ENCODE measurements around the gene CMTM5. TPM values are rescaled to one million over a fixed set of nuclear protein-coding genes. Genes with fewer than 3 reads are reported as not detected.
"Not testable (repeated sequence)": the region's sequence is repeated elsewhere in the genome, so short reads cannot be mapped to it uniquely, and the experiment has no call there.

Gene CMTM5
- total and polyA plus RNA-seq, 7 experiments from 2014 or later, result not detected

DNA sequence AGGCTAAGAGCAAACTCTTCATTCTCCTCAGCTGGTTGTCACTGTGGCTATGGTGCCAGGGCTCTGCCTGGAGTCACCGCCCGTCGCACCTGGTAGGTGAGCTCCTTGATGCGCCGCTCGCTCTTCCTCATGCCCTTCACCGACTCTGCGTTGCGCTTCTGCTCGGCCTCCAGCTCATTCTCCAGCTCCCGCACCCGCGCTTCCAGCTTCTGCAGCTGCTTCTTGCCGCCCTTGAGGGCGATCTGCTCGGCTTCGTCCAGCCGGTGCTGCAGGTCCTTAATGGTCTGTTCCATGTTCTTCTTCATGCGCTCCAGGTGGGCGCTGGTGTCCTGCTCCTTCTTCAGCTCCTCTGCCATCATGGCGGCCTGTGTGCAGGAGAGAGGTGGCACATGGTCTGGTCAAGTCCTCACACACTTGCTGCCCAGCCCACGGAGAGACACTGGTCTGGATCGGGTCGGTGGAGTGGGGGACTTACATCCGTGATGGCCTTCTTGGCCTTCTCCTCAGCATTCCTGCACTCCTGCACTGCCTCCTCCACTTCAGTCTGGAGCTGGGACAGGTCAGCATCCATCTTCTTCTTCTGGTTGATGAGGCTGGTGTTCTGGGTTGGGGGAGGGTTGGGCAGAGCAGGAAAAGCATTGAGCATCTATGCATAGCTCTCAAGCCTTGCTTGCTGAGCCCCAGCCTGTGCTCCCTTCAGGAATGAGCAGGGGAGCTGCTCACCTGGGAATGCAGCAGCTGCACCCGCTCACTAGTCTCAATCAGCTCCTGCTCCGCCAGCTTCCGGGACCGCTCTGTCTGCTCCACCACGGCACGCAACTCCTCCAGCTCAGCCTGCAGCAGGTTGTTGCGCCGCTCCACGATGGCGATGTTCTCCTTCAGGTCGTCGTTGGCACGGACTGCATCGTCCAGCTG, 38.3 kb downstream of the CMTM5 start:
- Histone ChIP-seq H3K36me3 (ENCODE audit: control insufficient read depth in 2 of 3, insufficient read depth in 3 of 3, low read length in 3 of 3) (no peaks in the 10 kb centered on the region), H3K4me3 (ENCODE audit: low read length) (no peak overlapping the region), H3K9me3 (ENCODE audit: control insufficient read depth in 2 of 3, low read length in 3 of 3) (no peaks in the 10 kb centered on the region), H3K27me3 (ENCODE audit: control insufficient read depth in 2 of 2, insufficient read depth in 2 of 2, low read length in 2 of 2) (no peaks in the 10 kb centered on the region), H3K4me1 (ENCODE audit: control insufficient read depth in 2 of 2, insufficient read depth in 2 of 2, low read length in 2 of 2) (no peaks in the 10 kb centered on the region), H3K27ac (ENCODE audit: low read depth, low read length) (no peak overlapping the region)
- H3K27ac Mint-ChIP-seq, result no peak overlapping the region
- intact Hi-C loops (cut with micrococcal nuclease), result no loop called here
- DNase-seq (no peak), ATAC-seq (no peak)
- ChIA-PET CTCF (no interaction called here), POLR2A (no interaction called here)
- H3K27me3 Mint-ChIP-seq, result peaks cover 0 to 19% (median 0%) of the 10 kb centered on the region in 5 donors
- H3K4me3 Mint-ChIP-seq, result no peak overlapping the region
- peaks cover 0 to 1% (median 0%) of the 10 kb centered on the region in 7 donors for H3K4me1 Mint-ChIP-seq
- H3K9me3 Mint-ChIP-seq, result no peaks in the 10 kb centered on the region
- H3K36me3 Mint-ChIP-seq, result no peaks in the 10 kb centered on the region

DNA sequence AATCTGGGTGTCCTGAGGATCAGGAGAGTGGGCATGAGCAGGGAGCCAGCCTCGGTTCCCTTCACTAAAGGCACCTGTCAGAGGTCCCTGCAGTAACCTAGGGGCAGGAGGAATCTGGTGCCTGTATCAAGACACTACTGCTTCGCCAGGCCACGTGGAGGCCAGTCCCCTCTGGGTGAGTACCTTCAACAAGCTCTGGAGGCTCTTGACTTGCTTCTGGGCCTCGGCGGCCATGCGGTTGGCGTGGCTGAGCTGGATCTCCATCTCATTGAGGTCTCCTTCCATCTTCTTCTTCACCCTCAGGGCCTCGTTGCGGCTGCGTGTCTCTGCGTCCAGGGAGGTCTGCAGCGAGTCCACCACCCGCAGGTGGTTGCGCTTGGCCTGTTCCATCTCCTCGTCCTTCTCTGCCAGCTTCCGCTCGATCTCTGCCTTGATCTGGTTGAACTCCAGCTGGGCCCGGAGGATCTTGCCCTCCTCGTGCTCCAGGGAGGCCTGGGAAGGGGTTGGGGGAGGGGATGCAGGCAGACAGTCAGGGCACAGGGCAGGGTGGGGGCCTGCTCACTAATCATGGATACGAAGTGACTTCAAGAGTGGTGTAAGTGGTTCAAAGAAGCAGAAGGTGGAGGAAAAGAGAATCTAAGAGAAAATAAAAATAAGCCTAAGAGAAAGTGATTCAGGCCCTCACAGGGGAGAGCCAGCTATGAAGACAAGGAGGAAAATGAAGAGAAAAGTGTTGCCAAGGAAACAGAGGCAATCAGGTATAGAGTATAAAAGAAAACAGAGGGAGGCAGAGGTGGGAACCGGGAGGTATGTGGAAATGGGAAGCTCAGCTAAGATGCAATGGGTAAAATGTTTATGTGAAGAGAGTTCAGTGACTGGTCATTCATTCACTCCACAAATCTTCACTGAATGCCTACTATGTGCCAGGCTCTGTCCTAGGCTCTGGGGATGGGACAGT, 39.3 kb downstream of the CMTM5 start:
- Mint-ChIP-seq H3K27ac (peak overlapping the region in 1 of 9 donors; percentile 13), H3K36me3 (no peaks in the 10 kb centered on the region), H3K27me3 (peaks cover 0 to 12% (median 0%) of the 10 kb centered on the region in 5 donors), H3K4me1 (peaks cover 0 to 8% (median 0%) of the 10 kb centered on the region in 7 donors), H3K9me3 (no peaks in the 10 kb centered on the region), H3K4me3 (no peak overlapping the region)
- Histone ChIP-seq H3K4me1 (ENCODE audit: control insufficient read depth in 2 of 2, insufficient read depth in 2 of 2, low read length in 2 of 2) (no peaks in the 10 kb centered on the region), H3K9me3 (ENCODE audit: control insufficient read depth in 2 of 3, low read length in 3 of 3) (no peaks in the 10 kb centered on the region), H3K27ac (ENCODE audit: low read depth, low read length) (no peak overlapping the region), H3K36me3 (ENCODE audit: control insufficient read depth in 2 of 3, insufficient read depth in 3 of 3, low read length in 3 of 3) (no peaks in the 10 kb centered on the region), H3K27me3 (ENCODE audit: control insufficient read depth in 2 of 2, insufficient read depth in 2 of 2, low read length in 2 of 2) (no peaks in the 10 kb centered on the region), H3K4me3 (ENCODE audit: low read length) (no peak overlapping the region)
- ChIA-PET POLR2A (no interaction called here), CTCF (no interaction called here)
- DNase-seq, result no peak
- ATAC-seq, result no peak
- intact Hi-C loops (cut with micrococcal nuclease), result no loop called here

DNA sequence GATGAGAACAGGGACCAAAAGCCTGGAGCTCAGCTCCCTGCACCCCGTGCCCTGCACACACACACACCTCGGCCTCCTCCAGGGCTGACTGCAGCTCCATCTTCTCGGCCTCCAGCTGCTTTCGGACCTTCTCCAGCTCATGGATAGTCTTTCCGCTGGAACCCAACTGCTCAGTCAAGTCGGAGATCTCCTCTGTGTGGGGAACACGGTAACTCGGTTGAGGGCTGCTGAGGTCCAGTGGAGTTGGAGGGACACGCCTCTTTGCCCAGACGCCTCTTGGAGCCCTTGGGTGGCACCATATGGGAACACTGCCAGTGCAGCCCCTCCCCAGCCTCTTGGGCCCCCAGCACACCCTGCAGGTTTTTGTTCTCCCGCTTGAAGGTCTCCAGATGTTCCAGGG, 40.0 kb downstream of the CMTM5 start:
- POLR2A ChIA-PET, result no interaction called here
- H3K36me3 ChIP-seq (ENCODE audit: control insufficient read depth in 2 of 3, insufficient read depth in 3 of 3, low read length in 3 of 3), result no peaks in the 10 kb centered on the region
- no peaks in the 10 kb centered on the region for H3K27me3 ChIP-seq (ENCODE audit: control insufficient read depth in 2 of 2, insufficient read depth in 2 of 2, low read length in 2 of 2)
- Mint-ChIP-seq H3K27ac (no peak overlapping the region), H3K36me3 (no peaks in the 10 kb centered on the region), H3K27me3 (peaks cover 0 to 9% (median 0%) of the 10 kb centered on the region in 5 donors), H3K4me1 (peaks cover 0 to 15% (median 0%) of the 10 kb centered on the region in 7 donors), H3K9me3 (no peaks in the 10 kb centered on the region), H3K4me3 (no peak overlapping the region)
- no peaks in the 10 kb centered on the region for H3K4me1 ChIP-seq (ENCODE audit: control insufficient read depth in 2 of 2, insufficient read depth in 2 of 2, low read length in 2 of 2)
- DNase-seq, result no peak
- H3K4me3 ChIP-seq (ENCODE audit: low read length), result no peak overlapping the region
- no peak overlapping the region for H3K27ac ChIP-seq (ENCODE audit: low read depth, low read length)
- no peak for ATAC-seq
- CTCF ChIA-PET, result no interaction called here
- intact Hi-C loops (cut with micrococcal nuclease), result no loop called here
- no peaks in the 10 kb centered on the region for H3K9me3 ChIP-seq (ENCODE audit: control insufficient read depth in 2 of 3, low read length in 3 of 3)

DNA sequence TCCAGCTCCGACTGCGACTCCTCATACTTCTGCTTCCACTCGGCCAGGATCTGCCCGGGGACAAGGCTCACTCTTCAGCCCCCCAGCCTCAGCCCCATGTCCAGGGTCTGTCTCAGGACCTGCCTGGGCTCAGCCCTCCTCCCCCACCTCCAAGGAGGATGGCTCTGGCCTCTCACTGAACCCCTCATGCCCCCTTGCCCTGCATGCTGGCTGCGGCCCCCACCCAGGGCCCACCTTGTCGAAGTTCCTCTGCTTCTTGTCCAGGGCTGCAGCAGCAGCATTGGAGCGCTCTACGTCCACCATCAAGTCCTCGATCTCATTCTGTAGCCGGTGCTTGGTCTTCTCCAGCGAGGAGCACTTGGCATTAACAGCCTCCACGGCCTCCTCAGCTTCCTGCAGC, 40.4 kb downstream of the CMTM5 start:
- H3K4me3 ChIP-seq (ENCODE audit: low read length); intact Hi-C loops (cut with micrococcal nuclease); H3K9me3 ChIP-seq (ENCODE audit: control insufficient read depth in 2 of 3, low read length in 3 of 3); H3K27me3 ChIP-seq (ENCODE audit: control insufficient read depth in 2 of 2, insufficient read depth in 2 of 2, low read length in 2 of 2); H3K36me3 ChIP-seq (ENCODE audit: control insufficient read depth in 2 of 3, insufficient read depth in 3 of 3, low read length in 3 of 3); H3K9me3 Mint-ChIP-seq; CTCF ChIA-PET; H3K27ac ChIP-seq (ENCODE audit: low read depth, low read length); ATAC-seq; H3K4me3 Mint-ChIP-seq; DNase-seq; H3K27ac Mint-ChIP-seq; H3K4me1 ChIP-seq (ENCODE audit: control insufficient read depth in 2 of 2, insufficient read depth in 2 of 2, low read length in 2 of 2); H3K27me3 Mint-ChIP-seq; H3K36me3 Mint-ChIP-seq: not testable (repeated sequence)
- POLR2A ChIA-PET, result interaction anchor here (0.6 kb wide), 1 partner anchor 25 kb away, joined by 5 read pairs; no protein-coding TSS in a partner anchor
- peaks cover 0 to 19% (median 0%) of the 10 kb centered on the region in 7 donors for H3K4me1 Mint-ChIP-seq

DNA sequence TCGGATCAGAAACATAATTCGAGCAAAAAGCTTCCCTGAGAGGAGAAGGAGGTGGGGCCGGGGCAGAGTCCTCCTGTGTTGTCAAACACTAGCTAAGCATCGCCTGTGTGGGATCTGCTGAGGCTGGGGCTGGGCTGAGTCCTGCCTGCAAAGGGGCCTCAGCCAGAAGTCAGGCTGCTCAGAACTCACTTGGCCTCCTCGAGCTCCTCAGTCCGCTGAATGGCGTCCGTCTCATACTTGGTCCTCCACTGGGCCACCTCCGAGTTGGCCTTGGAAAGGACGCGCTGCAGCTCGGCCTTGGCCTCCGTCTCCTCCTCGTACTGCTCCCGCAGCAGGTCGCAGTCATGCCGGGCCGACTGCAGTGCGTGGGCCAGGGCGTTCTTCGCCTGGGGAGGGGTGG, 41.2 kb downstream of the CMTM5 start:
- no peak for DNase-seq
- no peak overlapping the region for H3K4me3 ChIP-seq (ENCODE audit: low read length)
- POLR2A ChIA-PET, result no interaction called here
- peaks cover 0 to 19% (median 0%) of the 10 kb centered on the region in 7 donors for H3K4me1 Mint-ChIP-seq
- H3K36me3 ChIP-seq (ENCODE audit: control insufficient read depth in 2 of 3, insufficient read depth in 3 of 3, low read length in 3 of 3), result no peaks in the 10 kb centered on the region
- no peaks in the 10 kb centered on the region for H3K9me3 ChIP-seq (ENCODE audit: control insufficient read depth in 2 of 3, low read length in 3 of 3)
- H3K9me3 Mint-ChIP-seq, result no peaks in the 10 kb centered on the region
- intact Hi-C loops (cut with micrococcal nuclease), result no loop called here
- CTCF ChIA-PET, result no interaction called here
- H3K27ac ChIP-seq (ENCODE audit: low read depth, low read length), result no peak overlapping the region
- peaks cover 0 to 9% (median 0%) of the 10 kb centered on the region in 5 donors for H3K27me3 Mint-ChIP-seq
- H3K36me3 Mint-ChIP-seq, result no peaks in the 10 kb centered on the region
- H3K27me3 ChIP-seq (ENCODE audit: control insufficient read depth in 2 of 2, insufficient read depth in 2 of 2, low read length in 2 of 2), result no peaks in the 10 kb centered on the region
- no peaks in the 10 kb centered on the region for H3K4me1 ChIP-seq (ENCODE audit: control insufficient read depth in 2 of 2, insufficient read depth in 2 of 2, low read length in 2 of 2)
- no peak overlapping the region for H3K27ac Mint-ChIP-seq
- no peak overlapping the region for H3K4me3 Mint-ChIP-seq
- ATAC-seq, result no peak

DNA sequence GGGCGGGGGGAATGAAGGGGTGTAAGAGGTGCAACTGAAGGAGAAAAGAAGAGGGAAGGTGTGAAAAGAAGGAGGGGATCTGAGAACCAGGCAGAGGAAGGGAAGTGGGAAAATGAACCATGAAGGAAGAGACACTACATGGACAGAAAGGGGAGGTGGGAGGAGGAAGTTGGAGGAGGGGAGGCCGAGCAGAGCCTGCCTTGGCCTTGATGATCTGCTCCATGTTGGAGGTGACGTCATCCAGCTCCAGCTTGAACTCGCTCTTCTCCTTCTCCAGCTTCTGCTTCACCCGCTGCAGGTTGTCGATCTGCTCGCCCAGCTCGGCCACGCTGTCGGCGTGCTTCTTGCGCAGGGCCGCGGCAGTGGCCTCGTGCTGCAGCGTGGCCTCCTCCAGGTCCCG, 42.8 kb downstream of the CMTM5 start:
- H3K36me3 ChIP-seq (ENCODE audit: control insufficient read depth in 2 of 3, insufficient read depth in 3 of 3, low read length in 3 of 3); CTCF ChIA-PET; ATAC-seq; H3K27me3 ChIP-seq (ENCODE audit: control insufficient read depth in 2 of 2, insufficient read depth in 2 of 2, low read length in 2 of 2); intact Hi-C loops (cut with micrococcal nuclease); H3K36me3 Mint-ChIP-seq; H3K4me1 ChIP-seq (ENCODE audit: control insufficient read depth in 2 of 2, insufficient read depth in 2 of 2, low read length in 2 of 2); H3K27ac ChIP-seq (ENCODE audit: low read depth, low read length); H3K9me3 Mint-ChIP-seq; H3K4me3 Mint-ChIP-seq; POLR2A ChIA-PET; DNase-seq; H3K4me3 ChIP-seq (ENCODE audit: low read length); H3K9me3 ChIP-seq (ENCODE audit: control insufficient read depth in 2 of 3, low read length in 3 of 3): not testable (repeated sequence)
- Mint-ChIP-seq H3K4me1 (peaks cover 0 to 23% (median 0%) of the 10 kb centered on the region in 7 donors), H3K27me3 (peaks cover 0 to 13% (median 0%) of the 10 kb centered on the region in 5 donors), H3K27ac (peak overlapping the region in 1 of 9 donors; percentile 39)
